Loucy (cell line): ENCODE measurements around the gene PAM16.

Experiments used
- CTCF ChIP-seq: fragments of 200-600 bp; sonication (generic); conservative IDR thresholded peaks from 2 replicates; pipeline ENCODE4 v1.5.1; 2014; ENCODE audit warnings: mild to moderate bottlenecking, antibody characterized with exemption, low read length
- EZH2phosphoT487 ChIP-seq: fragments of 200-600 bp; IDR thresholded peaks from 2 replicates; pipeline ENCODE4 v1.6.1; 2018; ENCODE audit warnings: antibody characterized with exemption, mild to moderate bottlenecking, moderate library complexity, borderline replicate concordance

GRCh38 chr16:4377573-4378154, 26.5 kb upstream of the PAM16 start:
- TF ChIP-seq CTCF, result no peak
- no peak for TF ChIP-seq EZH2phosphoT487
